C4-2B (cell line): ENCODE data around the gene NADK2.

Experiments used
- CTCF ChIP-seq: fragments of 450-650 bp; conservative IDR thresholded peaks from 2 replicates; pipeline ENCODE4 v1.5.1; 2017; ENCODE audit warnings: mild to moderate bottlenecking
- ZFX ChIP-seq: fragments of 450-650 bp; IDR thresholded peaks from 2 replicates; pipeline ENCODE4 v1.6.1; 2017

- TF ChIP-seq CTCF (no peak), ZFX (no peak)
These were observed 2.4 kb upstream of the NADK2 start for GRCh38 chr5:36244076-36244475.
